HG03521 (cell line): ENCODE measurements around the gene AMPD2.
"Not testable (repeated sequence)": the region's sequence is repeated elsewhere in the genome, so short reads cannot be mapped to it uniquely, and the experiment has no call there.

ENCODE experiments used
- ATAC-seq: cut with Tn5 transposase; IDR thresholded peaks from one replicate; pipeline ENCODE4 v1.9.1; 2021; ENCODE audit warnings: mild to moderate bottlenecking, moderate library complexity; ENCODE audit not compliant: unreplicated experiment

The AMPD2 gene

GRCh38 chr1:109673861-109674260 lies 54.2 kb downstream of the AMPD2 start:
- not testable (repeated sequence) for ATAC-seq

DNA sequence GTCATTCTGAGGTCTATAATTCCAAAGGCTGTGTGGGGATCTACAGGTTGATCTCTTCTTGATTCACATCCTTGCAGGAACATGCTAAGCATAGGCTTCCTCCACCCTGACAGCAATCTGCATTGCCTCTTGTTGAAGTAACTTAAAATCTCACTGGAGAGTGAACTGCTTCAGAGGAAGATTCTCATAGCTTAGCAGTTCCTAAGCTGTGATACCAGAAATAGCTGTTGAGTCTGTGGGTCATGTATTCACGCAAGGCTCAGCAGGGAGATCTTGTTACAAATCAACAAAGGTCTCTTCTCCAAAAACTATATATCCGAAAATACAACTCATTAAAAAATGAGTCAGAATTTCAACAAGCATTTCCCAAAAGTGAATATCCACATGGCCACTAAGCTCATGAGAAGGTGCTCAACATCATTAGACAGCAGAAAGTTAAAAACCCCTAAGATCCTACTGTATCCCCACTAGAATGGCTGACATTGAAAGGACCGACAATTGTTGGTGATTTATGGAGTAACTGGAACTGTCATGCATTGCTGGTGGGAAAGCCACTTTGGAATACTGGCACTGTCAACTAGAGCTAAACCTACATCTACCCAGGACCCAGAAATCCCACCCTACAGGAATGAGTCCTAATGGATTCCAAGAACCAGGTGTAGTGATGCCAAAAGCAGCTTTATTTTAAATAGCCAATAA lies 57.2 kb downstream of the AMPD2 start:
- ATAC-seq, result not testable (repeated sequence)

DNA sequence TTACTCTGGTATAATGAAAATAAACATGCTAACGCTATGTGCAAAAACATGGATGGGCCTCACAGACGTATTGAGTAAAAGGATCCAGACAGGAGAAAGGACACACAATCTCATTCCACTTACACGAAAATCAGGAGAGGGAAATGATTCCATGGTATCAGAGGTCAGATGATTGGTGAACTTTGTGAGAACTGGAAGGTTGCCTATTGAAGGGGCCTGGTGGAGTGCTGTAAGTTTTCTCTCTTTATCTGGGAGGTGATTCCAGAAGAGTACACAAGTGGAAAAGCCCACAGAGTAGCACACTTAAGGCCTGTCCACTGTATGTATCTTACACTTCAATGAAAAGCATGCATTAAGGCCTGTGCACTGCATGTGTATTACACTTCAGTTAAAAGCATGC lies 57.8 kb downstream of the AMPD2 start:
- no peak for ATAC-seq

- not testable (repeated sequence) for ATAC-seq
These were observed 59.0 kb downstream of the AMPD2 start for GRCh38 chr1:109678637-109679036.
